Measurements from ENCODE around the gene KLHL22.

KLHL22 gene

DNA sequence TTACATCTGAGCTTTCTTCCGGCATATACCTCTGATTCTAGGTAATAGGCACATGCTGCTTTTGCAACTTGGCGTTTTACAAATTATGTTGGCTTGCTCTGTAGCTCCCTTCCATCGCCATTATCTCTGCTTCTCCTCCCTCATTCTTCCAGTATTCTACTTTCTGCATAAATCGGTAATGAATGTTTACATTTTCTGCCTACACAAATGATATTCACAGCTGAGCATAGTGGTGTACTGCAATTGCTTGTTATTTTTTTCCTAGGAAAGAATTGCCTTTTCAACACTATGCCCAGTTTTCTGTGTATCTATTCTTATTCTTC is 30.7 kb upstream of the KLHL22 start:
- Histone ChIP-seq H2AFZ (ENCODE audit: low read length) (no peak overlapping the region), H3K9me2 (replicated peaks; ENCODE audit: insufficient read depth, low read length) (no peaks in the 10 kb centered on the region), H3K27me3 (replicated peaks; ENCODE audit: insufficient read depth, low read length) (no peaks in the 10 kb centered on the region), H3F3A (ENCODE audit: insufficient read depth, low read length) (no peaks in the 10 kb centered on the region), H3K4me1 (ENCODE audit: low read length) (peaks cover 9% of the 10 kb centered on the region; the same call in 1 of the 2 replicates), H3K27ac (ENCODE audit: low read length) (no peak overlapping the region), H3K9ac (ENCODE audit: low read length) (no peak overlapping the region), H3K4me2 (ENCODE audit: low read depth, low read length) (no peak overlapping the region), H3K36me3 (replicated peaks; ENCODE audit: insufficient read depth, low read length) (no peaks in the 10 kb centered on the region), H3K4me3 (ENCODE audit: low read length) (no peak overlapping the region), H3K9me3 (replicated peaks; ENCODE audit: insufficient read depth, low read length) (no peaks in the 10 kb centered on the region), H4K20me1 (ENCODE audit: insufficient read depth, low read length) (peaks cover 34% of the 10 kb centered on the region), H3K79me2 (ENCODE audit: low read length) (peaks cover 97% of the 10 kb centered on the region)
- DNase-seq: no peak
- TF ChIP-seq EZH2 (optimal IDR thresholded peaks at IDR 0.05; ENCODE audit: low read depth, low read length): no peak
- TF ChIP-seq, protein P1, sequence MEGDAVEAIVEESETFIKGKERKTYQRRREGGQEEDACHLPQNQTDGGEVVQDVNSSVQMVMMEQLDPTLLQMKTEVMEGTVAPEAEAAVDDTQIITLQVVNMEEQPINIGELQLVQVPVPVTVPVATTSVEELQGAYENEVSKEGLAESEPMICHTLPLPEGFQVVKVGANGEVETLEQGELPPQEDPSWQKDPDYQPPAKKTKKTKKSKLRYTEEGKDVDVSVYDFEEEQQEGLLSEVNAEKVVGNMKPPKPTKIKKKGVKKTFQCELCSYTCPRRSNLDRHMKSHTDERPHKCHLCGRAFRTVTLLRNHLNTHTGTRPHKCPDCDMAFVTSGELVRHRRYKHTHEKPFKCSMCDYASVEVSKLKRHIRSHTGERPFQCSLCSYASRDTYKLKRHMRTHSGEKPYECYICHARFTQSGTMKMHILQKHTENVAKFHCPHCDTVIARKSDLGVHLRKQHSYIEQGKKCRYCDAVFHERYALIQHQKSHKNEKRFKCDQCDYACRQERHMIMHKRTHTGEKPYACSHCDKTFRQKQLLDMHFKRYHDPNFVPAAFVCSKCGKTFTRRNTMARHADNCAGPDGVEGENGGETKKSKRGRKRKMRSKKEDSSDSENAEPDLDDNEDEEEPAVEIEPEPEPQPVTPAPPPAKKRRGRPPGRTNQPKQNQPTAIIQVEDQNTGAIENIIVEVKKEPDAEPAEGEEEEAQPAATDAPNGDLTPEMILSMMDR (IDR thresholded peaks at IDR 0.05; ENCODE audit: low read length): no peak

DNA sequence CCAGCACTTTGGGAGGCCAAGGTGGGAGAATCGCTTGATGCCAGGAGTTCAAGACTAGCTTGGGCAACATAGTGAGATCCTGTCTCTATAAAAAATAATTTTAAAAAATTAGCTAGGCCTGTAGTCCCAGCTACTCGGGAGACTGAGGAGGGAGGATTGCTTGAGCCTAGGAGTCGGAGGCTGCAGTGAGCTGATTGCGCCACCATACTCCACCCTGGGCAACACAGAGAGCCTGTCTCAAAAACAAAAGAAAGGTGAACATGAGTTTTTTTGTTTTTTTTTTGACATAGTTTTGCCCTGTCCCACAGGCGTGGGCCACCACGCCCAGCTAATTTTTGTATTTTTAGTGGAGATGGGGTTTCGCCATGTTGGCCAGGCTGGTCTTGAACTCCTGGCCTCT is 29.5 kb upstream of the KLHL22 start:
- H3K27ac ChIP-seq (ENCODE audit: low read length): no peak overlapping the region
- peaks cover 9% of the 10 kb centered on the region; the same call in 1 of the 2 replicates for H3K4me1 ChIP-seq (ENCODE audit: low read length)

DNA sequence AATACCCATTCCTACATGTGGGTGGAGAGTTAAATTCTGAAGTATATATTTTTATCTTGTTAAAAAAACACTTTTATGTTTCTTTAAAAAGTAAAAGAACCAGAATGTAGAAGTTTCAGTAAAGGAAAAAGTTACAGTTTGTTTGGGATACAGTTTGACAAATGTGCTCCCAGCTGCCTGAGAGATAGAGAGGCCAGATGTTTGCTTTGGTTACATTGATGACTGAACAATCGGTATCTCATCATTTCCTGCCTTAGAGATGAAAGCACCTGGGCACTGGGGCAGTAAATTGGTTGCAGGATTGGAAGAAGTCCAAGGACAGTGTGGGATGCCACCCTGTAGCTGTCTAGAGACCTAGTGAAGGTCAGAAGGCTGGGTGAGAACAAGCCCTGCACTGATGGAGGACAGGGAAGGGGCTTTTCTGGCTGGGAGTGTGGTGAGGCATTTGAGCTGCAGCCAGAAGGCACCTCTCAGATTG is 28.4 kb upstream of the KLHL22 start:
- Histone ChIP-seq H3F3A (ENCODE audit: insufficient read depth, low read length) (no peaks in the 10 kb centered on the region), H4K20me1 (ENCODE audit: insufficient read depth, low read length) (peaks cover 37% of the 10 kb centered on the region), H3K27ac (ENCODE audit: low read length) (no peak overlapping the region), H3K9me3 (replicated peaks; ENCODE audit: insufficient read depth, low read length) (no peaks in the 10 kb centered on the region), H3K4me1 (ENCODE audit: low read length) (peaks cover 9% of the 10 kb centered on the region; the same call in 1 of the 2 replicates), H3K4me2 (ENCODE audit: low read depth, low read length) (no peak overlapping the region), H3K79me2 (ENCODE audit: low read length) (peaks cover 97% of the 10 kb centered on the region), H3K4me3 (ENCODE audit: low read length) (no peak overlapping the region), H3K9me2 (replicated peaks; ENCODE audit: insufficient read depth, low read length) (no peaks in the 10 kb centered on the region), H3K27me3 (replicated peaks; ENCODE audit: insufficient read depth, low read length) (no peaks in the 10 kb centered on the region), H2AFZ (ENCODE audit: low read length) (no peak overlapping the region), H3K36me3 (replicated peaks; ENCODE audit: insufficient read depth, low read length) (0 out of 2 replicates have a peak, but pooled peaks cover under 1% of the 10 kb centered on the region), H3K9ac (ENCODE audit: low read length) (no peak overlapping the region)
- TF ChIP-seq EZH2phosphoT487 (IDR thresholded peaks at IDR 0.05; ENCODE audit: low read length): no peak
- no peak for TF ChIP-seq EZH2 (optimal IDR thresholded peaks at IDR 0.05; ENCODE audit: low read depth, low read length)
- TF ChIP-seq, protein P1 (IDR thresholded peaks at IDR 0.05; ENCODE audit: low read length): no peak
- no peak for DNase-seq

More for the DNA sequence above, 29.5 kb upstream of the KLHL22 start:
- no peak overlapping the region for H3K4me3 ChIP-seq (ENCODE audit: low read length)
- H3K9me3 ChIP-seq (replicated peaks; ENCODE audit: insufficient read depth, low read length): no peaks in the 10 kb centered on the region
- H2AFZ ChIP-seq (ENCODE audit: low read length): no peak overlapping the region
- DNase-seq: no peak
- H3K79me2 ChIP-seq (ENCODE audit: low read length): peaks cover 97% of the 10 kb centered on the region
- H3K36me3 ChIP-seq (replicated peaks; ENCODE audit: insufficient read depth, low read length): no peaks in the 10 kb centered on the region
- H3K27me3 ChIP-seq (replicated peaks; ENCODE audit: insufficient read depth, low read length): no peaks in the 10 kb centered on the region
- no peak overlapping the region for H3K4me2 ChIP-seq (ENCODE audit: low read depth, low read length)
- no peak for TF ChIP-seq EZH2phosphoT487 (IDR thresholded peaks at IDR 0.05; ENCODE audit: low read length)
- TF ChIP-seq, protein P1 (IDR thresholded peaks at IDR 0.05; ENCODE audit: low read length): no peak
- no peak for TF ChIP-seq EZH2 (optimal IDR thresholded peaks at IDR 0.05; ENCODE audit: low read depth, low read length)
- no peak overlapping the region for H3K9ac ChIP-seq (ENCODE audit: low read length)
- H3K9me2 ChIP-seq (replicated peaks; ENCODE audit: insufficient read depth, low read length): no peaks in the 10 kb centered on the region
- no peaks in the 10 kb centered on the region for H3F3A ChIP-seq (ENCODE audit: insufficient read depth, low read length)
- H4K20me1 ChIP-seq (ENCODE audit: insufficient read depth, low read length): peaks cover 34% of the 10 kb centered on the region
